Myocyte (in vitro differentiated cells): Measurements from ENCODE around the gene RPS6KA2. TPM values are rescaled to one million over a fixed set of nuclear protein-coding genes. Genes with fewer than 3 reads are reported as not detected.
A peak's percentile ranks its signal among the peaks of the same experiment; 100 is the strongest.
"Not testable (repeated sequence)": the region's sequence is repeated elsewhere in the genome, so short reads cannot be mapped to it uniquely, and the experiment has no call there.

Experiments used
- DNase-seq: peaks from one replicate; pipeline ENCODE4 v3.0.0-alpha.2; 2012; ENCODE audit warnings: low read depth
- total RNA-seq: library from RNA; depleted of rRNA; stranded (reverse); fragments of >200 nt; gene quantifications from 2 replicates; pipeline ENCODE4 v1.2.3, GENCODE V29; 2014

Gene RPS6KA2
- total RNA-seq, 1 donor from 2014 or later = 14.9 TPM

DNA sequence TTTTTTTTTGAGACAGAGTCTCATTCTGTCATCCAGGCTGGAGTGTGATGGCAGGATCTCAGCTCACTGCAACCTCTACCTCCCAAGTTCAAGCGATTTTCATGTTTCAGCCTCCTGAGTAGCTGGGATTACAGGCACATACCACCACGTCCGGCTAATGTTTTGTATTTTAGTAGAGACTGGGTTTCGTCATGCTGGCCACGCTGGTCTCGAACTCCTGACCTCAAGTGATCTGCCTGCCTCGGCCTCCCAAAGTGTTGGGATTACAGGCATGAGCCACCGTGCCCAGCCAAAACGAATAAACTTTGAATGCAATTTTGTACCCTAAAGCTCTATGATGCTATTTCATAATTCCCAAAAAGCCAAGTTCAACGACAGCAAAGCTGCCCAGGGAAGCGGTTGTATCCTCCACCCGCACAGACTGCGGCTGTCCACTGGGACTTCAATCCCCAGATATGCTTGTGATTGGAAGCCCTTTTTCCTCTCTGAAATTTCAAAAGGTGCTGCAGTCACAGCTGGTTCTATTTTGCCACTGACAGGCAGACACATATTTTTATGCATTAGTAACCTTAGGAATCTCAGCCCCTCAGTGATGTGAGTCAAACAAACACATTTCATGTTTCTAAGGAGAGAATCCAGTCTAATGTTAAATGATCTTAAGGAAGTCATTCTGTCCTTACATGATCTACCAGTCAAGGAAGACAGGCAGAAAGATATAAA, 31.8 kb downstream of the RPS6KA2 start:
- DNase-seq = peak; percentile 61

DNA sequence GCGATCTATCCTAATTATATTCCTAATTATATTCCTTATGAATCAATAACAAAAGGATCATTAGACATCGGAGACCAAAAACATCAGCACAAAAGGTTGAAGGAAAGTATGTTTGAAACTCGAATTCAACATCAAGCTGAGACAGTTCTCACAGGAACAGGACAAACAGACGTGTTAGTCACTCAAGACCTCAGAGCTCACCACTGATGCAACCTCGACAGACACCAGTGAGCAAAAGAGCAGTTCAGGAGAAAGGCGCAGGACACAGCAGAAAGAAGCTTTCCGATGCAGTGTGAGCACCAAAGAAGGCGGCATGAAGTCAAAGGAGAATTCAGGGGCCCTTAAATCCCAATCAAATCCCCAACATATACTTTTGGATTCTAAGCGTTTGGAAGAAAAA, 34.2 kb downstream of the RPS6KA2 start:
- DNase-seq = peak; percentile 45

DNA sequence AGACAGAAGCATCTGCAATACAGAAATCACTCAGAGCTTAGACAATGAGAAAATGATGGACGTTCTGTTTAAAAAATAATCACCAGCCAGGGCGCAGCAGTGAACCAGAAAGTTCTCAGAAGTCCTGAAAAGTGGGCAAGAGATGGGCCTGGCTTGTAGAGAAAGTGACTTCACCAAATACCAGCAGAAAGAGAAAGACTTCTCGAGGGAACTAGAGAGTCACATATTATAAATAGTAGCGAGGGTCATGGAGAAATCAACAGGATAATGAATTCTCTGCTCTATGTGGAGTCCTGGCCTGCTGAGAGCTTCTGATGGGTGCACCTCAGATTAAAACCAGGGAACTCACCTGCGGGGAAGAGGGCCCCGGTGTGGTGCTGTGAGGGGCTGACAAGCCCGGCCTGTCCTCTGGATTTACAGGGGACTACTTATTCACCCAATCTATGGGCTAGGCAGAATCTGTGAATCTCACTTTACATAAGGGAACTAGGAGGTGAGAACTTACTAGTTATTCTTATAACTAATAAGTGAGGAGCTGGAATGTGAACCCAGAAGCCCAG, 35.0 kb downstream of the RPS6KA2 start:
- peak; percentile 31 for DNase-seq

DNA sequence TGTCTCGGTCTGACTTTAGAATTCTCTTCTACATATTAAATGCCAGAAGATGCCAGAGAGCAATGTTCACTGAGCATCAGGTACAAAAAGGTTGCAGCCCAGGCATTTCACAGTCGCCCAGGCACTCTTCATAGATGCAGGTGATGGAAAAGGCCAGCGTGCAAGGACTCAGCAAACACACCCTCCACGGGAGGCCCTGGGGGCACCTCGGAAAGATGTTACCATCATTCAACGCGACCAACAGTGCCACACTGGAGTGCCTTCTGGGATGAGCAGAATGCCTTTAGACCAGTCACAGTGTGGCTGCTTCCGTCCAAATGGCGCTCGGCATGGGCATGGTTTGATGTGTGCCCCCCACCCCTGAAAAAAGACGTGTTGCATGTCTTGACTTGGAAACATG, 36.0 kb downstream of the RPS6KA2 start:
- no peak for DNase-seq

DNA sequence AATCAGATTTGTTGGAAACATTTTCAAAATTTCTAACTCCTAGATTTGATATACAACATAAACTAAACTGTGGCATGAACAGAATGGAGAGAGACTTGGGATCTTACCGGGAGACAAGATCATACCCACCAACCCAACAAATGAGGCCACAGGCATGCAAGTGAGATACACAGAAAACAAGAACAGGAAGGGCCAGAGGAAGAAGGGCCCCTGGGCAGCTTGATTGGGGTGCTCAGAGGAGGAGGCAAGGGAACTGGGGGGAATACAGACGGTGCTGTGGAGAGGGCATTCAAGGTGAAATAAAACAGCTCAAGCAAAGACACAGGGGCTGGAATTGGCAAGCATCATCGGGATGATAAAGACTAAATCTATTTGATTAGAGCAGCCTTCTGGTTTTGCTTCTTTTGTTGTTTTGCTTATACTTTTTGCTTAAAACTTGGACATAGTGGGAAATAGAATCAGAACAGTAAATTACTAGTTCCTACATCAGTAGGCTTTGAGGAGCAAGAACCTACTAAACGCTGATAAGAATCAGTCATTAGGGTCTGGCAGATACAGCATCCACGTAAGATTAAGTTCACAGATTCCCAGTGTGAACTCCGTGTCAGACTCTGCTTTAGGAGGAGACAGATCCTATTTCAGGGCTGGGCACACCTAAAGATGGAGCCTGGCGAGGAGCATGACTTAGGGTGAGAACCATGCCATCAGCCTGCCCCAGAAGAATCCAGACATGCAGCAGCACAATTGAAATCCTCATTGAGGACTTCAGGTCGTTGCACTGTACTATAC, 37.1 kb downstream of the RPS6KA2 start:
- no peak for DNase-seq

DNA sequence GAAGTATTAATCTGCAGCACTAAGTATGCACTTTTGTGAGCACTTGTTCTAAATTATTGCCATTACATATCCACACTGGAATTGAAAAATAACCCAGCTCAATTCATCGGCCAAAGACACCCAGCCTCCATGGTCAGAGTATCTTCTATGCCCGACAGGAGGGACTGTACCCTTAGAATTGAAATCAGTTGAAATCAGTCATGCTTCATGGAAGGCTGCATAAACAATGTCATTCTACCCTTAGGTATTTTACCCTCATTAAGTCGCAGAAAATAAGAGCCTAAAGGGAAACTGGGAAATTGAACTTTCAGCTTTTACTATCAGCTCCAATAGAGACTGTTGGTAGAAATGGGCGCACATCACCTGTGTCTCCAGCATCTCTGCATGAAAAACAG, 37.7 kb downstream of the RPS6KA2 start:
- DNase-seq = no peak

DNA sequence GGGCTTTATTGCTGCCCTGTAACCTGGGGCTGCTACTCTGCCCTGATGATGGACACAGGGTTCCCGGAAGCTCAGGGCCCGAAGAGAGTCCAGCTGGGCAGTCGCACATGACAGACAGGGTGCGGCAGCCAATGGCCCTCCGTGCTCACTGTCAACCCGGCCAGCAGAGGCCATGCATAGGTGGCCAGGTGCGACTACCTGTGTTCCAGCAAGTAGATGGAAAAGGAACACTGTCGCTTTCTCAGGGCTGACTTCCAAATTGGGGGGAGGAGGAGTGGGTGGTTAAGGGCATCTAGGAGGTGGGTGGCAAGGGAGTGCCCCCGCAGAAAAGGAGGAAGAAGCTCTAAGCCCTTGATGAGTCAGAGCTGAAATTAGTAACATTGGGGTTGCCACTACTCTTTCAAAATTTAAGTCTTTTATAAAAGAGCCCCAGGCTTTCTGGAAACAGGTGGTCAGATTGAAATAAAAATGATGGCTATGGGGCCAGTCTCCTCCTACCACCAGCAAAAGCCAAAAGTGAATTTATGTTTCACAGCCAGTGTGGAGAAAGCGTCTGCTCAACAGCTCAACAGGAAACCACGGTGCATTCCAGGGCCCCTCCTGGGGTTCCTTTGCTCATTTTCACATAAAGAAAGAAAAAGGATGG, 38.2 kb downstream of the RPS6KA2 start:
- peak; percentile 58 for DNase-seq

DNA sequence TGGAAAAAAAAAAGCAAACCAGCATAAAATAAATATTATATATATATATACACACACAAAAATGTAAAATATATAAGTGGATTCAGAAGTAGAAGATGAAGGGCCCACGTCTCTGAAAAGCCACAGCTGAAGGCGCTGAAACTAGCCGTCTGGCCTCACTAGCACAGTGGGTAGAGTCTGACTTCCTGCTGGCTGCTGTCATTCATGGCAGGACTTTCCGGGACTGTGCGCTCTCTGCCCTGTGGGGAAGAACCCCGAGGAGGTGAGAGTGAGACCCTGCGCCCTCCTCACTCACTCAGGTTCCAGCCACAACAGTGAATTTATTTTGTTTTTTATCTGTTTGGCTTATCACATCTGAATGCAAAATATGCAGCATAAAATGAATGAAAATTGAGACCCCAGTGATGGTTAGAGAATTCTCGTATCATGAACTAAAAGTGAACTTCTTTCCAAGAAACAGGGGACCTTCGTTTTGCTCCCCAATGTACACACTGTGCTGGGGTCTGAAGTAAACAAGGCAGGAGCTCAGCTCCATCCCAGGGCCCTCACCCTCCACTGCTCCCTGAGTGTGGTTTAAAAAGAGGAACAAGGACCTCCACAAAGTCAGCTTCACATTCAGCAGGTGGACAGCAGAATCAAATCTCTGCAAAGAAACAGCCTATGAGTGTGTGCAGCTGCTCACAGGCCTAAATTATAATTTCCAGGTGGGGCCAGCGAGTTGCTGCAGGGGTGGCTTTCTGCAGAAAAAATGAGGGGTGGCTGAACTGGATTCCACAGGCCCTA, 39.2 kb downstream of the RPS6KA2 start:
- DNase-seq = no peak

DNA sequence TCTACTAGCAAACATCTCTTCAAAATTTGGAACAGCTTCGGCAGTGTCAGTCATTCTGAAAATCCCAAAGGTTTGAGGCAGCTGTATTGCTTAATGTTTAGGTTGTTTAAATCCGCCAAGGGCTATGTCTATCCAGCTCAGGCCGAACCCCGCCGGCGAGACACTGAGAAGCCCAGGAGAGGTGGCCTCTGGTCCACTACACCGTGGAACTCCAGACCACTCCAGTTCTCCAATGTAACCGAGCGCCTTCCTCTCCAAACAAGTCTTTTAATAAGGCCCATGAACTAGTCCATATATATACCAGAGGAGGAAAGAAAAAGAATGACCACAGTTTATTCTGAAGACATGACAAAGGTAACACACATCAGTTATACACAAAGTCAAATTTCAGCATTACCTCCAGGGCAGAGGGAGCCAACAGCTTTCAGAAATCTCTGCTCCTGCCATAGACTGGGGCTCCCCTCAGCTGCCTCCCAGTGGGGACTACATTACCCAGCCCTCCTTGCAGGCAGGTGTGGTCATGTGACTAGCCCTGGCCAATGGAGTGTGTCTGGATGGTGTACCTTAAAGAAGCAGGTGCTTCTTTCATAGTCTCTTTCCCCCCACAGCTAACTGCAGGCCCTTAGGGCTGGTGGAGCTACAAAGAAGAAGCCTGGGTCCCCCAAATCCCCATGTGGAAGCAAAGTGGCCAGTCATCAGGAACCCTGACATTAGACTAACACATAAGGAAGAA, 40.5 kb downstream of the RPS6KA2 start, which contains the start of gene RAMACL:
RAMACL (minus strand) TSS at position 255 of the 733 bp plus-strand sequence; CDS start at position 54, 201 bp downstream.
- no peak for DNase-seq

DNA sequence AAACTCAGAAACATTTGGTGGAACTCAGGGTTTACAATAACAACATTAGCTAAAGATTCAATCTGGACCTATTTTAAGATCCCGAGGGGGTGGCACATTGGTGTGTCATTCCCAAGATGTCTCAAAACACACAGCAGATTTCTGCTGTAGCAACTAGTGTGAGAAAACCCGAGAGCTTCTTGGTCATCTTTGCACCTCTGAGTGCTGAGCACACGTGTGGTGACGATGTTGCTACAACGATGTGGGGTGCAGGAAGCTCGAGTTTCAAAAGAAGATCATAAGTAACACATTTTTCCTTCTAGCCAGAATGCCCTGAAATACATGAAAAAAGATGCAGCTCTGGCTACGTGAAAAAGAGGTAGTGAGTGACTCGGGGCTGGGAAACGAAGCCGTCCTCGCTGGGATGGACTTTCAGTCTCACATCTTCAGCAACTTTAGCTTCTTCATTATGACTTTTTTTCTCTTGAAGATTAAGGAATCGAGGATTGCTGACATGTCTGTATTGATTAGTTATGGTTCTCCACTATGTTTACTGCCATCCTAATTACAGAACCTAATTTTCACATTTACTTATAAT, 42.1 kb downstream of the RPS6KA2 start:
- DNase-seq = no peak

DNA sequence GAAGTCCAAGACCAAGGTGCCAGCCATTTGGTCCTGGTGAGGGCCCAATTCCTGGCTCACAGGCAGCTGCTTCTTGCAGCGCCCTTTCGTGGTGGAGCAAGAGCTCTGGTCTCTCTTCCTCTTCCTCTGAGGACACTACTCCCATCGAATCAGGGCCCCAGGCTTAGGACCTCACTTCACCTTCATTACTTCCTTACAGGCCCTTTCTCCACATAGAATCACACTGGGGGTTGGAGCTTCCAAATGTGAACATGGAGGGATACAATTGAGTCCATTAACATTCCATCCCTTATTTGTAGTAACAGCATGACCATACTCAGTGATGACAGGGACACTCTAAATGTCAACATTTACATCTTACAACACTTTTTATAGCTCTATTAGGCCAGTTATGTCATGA, 42.9 kb downstream of the RPS6KA2 start:
- DNase-seq = no peak

DNA sequence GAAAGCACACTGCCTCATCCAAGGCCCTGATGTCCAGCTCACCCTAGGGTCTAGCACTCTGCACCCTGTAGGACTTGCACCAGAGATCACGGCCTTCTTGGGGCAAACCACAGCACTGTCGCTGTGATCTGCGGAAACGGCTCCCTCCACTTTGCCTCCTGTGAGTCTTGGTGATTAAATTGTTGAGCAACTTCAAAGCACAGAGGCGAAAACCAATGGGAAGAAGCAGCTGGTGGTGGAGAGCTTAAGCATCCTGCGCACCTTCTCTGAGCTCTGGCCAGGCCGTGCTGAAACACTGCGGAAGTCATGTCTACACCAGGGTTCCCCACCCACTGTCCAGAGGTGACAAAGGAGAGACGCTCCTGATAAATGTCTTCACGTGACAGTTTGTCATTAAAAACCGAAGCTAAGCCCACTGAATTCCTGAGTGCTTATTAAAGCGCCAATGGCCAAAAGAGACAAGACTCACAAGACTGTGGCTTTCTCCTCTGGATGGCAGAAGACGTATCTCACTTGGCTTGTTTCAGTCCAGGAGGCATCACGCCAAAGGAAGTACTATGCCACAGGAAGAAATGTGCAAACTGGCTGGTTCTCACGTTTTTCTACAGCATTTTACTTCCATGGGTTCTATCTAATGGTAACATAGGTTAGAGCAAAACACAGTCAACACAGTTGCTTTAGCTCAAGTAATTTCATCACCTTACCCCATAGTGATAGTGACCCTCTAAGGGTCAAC, 43.7 kb downstream of the RPS6KA2 start:
- DNase-seq = no peak

DNA sequence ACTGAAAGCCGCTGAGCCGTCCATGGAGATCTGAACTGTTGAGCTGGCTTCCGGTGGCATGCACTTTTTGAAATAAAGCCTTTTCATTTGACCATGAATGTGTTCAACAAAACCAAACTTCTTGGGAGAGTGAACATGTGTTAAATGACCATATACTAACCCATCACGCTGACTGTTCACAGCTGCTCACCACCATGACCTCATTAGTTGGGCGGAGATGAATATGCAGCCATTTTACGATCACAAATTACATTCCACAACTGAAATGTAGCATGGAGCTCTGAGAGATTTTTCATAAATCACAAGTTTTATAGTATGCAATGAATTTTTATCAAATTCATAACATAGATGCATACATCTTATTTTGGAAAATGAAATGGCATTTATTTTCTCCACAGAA, 44.8 kb downstream of the RPS6KA2 start:
- DNase-seq = peak; percentile 32

DNA sequence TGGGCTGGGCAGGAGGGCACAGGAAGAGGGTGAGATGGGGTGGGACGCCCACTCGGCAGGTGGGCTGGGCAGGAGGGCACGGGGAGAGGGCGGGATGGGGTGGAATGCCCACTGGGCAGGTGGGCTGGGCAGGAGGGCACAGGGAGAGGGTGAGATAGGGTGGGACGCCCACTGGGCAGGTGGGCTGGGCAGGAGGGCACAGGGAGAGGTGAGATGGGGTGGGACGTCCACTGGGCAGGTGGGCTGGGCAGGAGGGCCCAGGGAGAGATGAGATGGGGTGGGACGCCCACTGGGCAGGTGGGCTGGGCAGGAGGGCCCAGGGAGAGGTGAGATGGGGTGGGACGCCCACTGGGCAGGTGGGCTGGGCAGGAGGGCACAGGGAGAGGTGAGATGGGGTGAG, 45.2 kb downstream of the RPS6KA2 start:
- DNase-seq = not testable (repeated sequence)

DNA sequence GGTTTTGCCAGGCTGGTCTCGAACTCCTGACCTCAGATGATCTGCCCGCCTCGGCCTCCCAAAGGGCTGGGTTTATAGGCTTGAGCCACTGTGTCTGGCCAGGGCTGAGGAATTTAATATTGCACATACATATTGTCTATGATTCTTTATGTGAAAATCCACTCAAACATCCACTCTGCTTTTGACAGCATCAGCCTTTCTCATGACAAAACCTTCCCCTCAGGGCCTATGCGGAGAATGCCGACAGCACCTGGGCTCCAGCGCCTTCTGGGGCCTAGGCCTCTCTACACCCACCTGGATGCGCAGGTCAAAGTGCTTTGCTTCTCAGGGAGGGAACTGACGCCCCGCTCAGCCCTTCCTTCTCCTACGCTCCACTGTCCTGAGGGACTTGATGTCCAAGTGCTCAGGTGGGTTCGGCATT, 46.0 kb downstream of the RPS6KA2 start:
- DNase-seq = no peak

DNA sequence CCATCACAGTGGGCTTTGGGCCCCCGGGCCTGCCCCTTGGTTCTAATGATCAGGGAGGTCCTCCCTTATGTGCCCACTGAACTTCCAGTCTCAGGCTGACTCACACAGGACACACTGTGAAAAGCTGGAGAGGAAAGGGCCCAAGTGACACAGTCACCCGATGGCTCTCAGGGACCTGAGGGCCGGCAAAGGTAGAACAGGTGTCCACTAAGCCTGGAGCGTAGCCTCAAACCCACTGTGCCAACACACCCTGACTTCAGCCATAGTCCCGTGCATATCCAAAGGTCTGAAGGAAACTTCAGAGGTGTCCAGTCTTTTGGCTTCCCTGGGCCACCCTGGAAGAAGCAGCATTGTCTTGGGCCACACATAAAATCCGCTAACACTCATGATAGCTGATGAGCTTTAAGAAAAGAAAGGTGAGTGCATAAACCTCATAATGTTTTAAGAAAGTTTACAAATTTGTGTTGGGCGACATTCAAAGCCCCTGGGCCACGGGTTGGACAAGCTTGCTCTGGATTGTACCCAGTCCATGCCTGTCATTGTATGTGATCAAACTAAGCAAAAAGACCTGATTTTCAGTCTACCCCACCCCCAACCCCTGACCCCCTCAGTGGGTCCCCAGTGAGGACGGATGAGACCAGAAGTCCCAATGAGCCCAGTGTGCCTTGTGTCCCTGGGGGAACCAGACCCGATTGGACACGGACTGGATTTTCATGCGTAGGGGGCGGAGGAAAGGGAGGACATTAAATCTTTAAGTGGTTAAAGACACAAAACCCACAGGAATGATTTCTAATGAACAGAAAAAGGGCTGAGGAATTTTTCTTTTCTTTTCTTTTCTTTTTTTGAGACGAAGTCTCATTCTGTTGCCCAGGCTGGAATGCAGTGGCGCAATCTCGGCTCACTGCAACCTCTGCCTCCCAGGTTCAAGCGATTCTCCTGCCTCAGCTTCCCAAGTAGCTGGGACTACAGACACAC, 46.7 kb downstream of the RPS6KA2 start:
- no peak for DNase-seq

DNA sequence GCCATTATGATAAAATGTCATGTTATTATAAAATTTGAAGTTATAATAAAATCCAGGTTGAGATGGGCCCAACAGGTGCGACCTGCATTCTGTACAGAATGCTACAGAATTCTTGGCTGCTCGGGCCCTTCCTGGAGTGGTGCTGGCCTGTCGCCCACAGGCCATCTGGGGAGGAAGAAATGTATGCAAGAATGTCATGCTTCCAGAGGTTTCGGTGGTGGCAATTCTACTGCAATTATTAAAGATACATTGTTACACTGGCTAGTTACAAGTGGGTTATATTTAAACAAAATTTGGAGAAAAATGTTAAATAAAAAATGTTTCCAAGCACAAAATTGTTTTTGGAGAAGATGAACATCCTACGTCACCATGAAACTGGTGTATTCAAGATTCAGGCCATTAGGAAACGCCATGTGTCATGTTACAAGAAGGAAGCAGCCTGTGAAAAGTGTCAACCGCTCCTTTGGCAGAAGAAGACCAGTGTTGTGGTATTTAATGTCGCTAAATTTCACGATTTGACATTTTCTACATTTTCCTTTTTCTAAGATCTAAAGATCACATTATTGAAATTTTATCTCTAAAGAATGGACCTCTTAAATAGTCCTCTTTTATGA, 47.7 kb downstream of the RPS6KA2 start:
- DNase-seq = no peak
